Astrocyte (in vitro differentiated cells and primary cell): Measurements from ENCODE around the gene ANP32A.

Experiments used
- EZH2 ChIP-seq: IDR thresholded peaks from 2 replicates; pipeline ENCODE4 v1.6.1; 2012; ENCODE audit warnings: mild to moderate bottlenecking, low read length, inconsistent platforms; ENCODE audit not compliant: insufficient read depth
- TF ChIP-seq, protein P1 (sequence below): IDR thresholded peaks from 2 replicates; pipeline ENCODE4 v1.5.1; 2011; ENCODE audit warnings: low read depth, mild to moderate bottlenecking, inconsistent platforms, low read length, moderate library complexity; ENCODE audit not compliant: insufficient read depth

DNA sequence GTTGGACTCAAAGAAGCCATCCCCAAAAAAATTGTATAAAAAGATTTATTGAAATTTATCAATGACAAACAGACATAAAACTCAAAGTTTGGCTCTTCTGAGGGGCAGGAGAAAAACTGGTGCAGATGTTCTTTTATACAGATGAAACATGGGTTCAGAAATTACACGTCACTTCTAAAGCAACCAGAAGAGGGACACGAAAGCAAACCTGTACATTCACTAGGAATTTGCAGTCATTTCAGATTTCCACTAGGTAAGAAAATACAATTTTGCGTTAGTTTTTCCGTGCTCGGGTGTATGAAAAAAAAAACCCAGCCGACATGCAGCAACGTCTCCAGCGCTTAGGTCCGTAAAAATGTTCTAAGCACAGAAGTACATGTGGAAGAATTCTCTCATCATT, 41.8 kb downstream of the ANP32A start:
- TF ChIP-seq, protein P1, sequence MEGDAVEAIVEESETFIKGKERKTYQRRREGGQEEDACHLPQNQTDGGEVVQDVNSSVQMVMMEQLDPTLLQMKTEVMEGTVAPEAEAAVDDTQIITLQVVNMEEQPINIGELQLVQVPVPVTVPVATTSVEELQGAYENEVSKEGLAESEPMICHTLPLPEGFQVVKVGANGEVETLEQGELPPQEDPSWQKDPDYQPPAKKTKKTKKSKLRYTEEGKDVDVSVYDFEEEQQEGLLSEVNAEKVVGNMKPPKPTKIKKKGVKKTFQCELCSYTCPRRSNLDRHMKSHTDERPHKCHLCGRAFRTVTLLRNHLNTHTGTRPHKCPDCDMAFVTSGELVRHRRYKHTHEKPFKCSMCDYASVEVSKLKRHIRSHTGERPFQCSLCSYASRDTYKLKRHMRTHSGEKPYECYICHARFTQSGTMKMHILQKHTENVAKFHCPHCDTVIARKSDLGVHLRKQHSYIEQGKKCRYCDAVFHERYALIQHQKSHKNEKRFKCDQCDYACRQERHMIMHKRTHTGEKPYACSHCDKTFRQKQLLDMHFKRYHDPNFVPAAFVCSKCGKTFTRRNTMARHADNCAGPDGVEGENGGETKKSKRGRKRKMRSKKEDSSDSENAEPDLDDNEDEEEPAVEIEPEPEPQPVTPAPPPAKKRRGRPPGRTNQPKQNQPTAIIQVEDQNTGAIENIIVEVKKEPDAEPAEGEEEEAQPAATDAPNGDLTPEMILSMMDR = no peak
- no peak for TF ChIP-seq EZH2
